ENCODE measurements around the gene GINS1.
"Not testable (repeated sequence)": the region's sequence is repeated elsewhere in the genome, so short reads cannot be mapped to it uniquely, and the experiment has no call there.

Gene GINS1

DNA sequence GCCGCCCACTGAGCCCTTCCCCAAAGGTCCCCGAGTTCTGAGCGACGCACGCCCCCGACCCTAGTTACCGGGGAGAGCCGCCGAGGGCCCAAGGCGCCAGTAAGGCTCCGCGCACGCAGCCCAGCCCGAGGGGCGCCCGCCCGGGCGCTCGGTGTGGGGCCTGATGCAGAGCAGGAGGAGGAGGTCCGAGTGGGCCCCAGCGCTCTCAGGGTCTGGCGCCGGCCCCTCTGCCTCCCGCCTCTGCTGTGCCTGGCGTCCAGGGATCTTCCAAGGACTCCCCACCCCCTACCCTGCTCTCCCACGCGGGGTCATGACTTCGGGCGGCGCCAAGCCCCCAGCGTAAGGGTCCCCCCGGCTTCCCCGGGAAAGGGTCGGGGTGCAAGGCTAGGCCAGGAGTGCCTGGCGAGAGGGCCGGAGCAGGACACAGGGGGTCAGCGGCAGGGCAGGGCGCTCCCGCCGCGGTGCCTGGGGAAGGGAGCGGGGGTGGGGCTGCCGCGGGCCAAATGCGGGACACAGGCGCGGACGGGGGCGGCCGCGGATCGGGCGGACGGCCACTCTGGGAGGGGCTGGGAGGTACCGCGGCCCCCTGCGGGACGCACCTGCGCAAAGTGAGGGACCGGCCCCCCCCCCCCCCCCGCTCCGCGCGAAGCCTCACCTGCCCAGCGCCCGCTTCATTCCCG, 17.5 kb upstream of the GINS1 start:
- peak; percentile 40 for DNase-seq (ENCODE audit: low spot score)

DNA sequence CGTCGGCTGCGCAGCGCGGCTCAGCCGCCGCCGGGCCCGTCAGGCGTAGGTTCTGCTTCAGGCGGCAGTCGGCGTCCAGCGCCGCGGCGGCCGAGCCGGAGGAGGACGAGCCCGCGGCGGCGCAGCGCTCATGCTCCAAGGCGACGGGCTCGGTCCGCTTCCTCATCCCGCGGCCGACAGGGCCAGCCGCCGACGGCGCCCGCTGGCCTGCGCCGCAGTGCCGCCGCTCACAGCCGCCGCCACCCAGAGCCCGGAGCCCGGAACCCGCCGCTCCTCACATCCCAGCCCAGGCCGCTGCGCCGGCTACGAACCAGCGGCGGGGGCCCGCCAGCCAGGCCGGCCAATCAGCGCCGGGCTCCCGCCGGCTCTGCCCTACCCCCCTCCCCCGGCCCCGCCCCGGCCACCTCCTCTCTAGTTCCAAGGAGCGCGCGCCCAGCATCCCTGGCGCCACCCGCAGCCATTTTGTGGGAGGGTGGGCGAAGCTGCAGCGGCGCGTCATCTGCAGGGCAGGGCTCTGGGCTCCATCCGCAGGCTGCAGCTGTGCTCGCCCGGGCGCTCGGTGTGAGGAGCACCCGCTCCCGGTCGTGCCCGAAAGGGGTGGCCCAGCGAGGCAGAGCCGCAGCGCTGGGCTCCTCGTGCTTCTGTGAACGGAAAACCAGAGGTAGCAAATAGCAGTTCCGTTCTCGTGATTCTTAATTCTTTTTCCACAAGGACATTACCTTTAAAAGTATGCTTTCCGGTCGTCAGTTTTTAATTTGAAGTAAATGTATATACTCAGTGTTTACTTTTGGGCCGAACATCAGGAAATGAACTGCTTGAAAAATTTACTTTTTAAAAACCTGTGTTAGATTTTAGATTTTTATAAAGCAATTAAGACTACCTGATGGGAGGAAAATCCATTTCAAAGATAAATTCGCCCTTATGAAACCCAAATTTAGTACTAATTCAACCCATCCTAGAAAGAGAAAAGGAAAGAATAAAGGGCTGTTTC, 16.6 kb upstream of the GINS1 start, which contains the start of gene ABHD12:
Gene ABHD12, minus strand, starts transcription at position 298 of the 991 bp plus-strand sequence. Its CDS starts 132 bp downstream, at position 166.
- peak; percentile 96 for DNase-seq (ENCODE audit: low spot score)

DNA sequence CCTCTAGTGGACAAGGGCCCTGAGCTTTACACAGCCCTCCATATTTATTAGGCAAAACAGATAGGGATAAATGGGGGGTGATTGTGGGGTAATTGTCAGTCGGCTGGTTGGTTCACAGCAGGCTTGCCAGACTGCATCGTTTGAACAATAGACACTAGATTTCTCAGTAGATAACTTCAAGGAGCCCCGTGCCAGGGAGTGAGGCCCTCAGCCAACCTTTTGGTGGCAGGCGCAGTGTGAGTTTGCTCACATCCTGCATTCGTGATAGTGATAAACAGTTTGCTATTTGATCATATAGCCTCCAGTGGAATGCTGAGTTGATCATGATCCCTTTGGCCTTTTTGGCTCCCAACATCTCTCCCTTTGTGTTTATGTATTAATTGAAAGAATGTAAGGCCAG, 13.2 kb upstream of the GINS1 start:
- DNase-seq (ENCODE audit: low spot score): no peak

DNA sequence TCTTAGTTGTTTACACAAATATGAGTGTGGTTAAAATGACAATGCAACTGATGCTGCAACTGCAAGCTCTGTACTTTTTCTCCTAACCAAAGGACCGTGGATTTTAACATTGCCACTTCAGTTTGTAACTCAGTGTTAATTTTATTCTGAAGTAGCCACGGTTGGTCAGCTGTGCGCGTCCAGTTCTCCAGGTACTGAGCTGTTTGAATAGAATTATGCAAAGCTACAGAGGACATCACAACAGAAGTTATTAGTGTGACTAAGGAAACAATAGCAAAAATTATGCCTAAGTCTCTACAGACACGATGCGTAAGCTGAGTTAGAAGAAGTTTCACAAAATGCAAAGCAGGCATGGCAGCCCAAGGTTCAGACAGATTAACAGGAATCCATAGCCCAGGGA, 12.5 kb upstream of the GINS1 start:
- DNase-seq (ENCODE audit: low spot score): no peak

DNA sequence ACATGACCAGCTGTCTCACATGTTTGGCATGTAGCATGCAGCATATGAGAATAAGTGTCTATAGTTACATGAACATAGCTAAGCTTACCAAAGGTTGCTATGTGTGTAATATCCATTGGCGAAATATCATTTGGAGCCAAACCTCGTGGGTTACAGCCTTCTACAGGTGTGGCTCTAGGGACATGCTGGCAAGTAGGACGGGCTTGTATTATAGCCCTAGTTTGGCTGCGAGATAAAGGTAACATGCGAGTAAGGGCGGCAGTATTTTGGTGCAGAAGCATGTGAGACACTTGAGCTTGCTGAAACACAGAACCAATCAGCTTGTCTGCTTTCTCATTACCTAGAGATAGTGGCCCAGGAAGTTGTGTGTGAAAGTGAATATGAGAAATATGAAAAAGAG, 10.4 kb upstream of the GINS1 start:
- DNase-seq (ENCODE audit: low spot score): no peak

DNA sequence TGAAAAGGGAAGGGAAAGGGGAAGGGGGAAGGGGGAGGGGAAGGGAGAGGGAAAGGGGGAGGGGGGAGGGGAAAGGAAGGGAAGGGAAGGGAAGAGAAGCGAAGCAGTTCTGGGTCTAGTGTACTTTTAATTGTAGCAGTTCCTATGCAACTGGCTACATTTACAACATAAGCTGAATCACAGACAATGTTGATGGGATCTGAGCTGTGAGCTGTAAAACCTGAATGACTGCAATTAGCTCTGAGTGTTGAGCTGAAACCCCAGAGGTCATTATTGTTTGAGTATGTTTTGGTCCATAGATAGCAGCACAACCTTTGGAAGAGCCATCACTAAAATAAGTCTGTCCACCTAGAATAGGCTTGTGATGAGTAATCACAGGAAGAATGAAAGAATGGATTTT, 9.7 kb upstream of the GINS1 start:
- no peak for DNase-seq (ENCODE audit: low spot score)

DNA sequence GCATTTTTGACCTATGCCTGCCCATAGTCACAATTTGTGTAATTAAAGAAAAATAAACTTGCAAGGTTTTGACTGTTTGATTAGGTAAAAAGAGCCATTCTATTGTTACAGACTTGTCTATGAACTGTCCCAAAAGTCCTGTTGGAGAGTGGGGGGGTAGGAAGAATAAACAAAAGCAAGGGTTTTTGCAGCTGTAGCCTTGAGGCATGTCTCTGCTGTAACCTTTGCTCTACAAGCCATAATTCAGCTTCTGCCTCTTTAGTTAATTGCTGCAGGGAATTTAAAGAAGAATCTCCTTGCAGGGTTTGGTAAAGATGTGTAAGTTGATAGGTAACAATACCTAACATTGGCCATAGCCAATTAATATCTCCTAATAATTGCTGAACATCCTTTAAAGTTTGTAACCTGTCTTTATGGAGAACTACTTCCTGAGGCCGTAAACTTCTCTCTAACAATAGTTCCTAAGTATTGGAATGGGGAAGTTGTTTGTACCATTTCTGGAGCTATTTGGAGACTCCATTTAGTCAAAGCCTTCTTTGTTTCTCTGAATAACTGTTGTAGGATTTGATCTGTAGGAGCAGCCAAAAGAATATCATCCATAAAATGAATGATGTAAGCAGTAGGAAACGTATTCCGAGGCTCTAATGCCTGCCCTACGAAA, 9.0 kb upstream of the GINS1 start:
- no peak for DNase-seq (ENCODE audit: low spot score)

DNA sequence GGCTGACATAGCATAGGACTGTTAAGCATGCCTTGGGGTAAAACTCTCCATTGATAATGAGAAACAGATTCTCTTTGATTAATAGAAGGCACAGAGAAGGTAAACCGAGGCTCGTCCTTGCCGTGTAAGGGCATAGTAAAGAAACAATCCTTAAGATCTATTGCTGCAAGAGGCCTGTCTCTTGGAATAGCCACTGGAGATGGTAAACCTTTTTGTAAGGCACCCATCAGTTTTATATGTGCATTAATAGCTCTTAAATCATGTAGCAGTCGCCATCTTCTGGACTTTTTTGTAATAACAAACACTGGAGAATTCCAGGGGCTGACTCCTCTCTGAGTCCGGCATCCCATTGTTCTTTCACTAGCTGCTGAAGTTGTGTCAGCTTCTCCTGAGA, 8.4 kb upstream of the GINS1 start:
- peak; percentile 57 for DNase-seq (ENCODE audit: low spot score)

DNA sequence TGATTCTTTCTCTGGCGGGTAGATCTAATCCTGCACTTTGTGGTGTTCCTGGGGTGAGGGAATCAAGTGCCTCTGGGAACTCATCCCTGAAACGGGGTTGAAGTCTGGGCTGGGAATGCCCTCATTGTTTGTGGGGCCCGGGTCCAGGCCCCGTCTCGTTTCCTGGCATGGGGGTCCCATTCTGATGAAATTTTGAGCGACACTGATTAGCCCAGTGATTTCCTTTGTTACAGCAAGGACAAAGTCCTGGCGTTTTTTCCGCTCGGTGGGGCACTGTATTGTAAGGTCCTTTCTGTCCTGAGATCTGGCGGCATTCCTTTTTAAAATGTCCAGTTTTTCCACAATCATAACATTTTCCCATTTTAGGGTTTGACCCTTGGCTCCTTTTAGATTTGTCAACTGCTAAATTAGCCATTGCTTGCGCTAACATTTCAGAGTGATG, 7.2 kb upstream of the GINS1 start:
- DNase-seq (ENCODE audit: low spot score): not testable (repeated sequence)

DNA sequence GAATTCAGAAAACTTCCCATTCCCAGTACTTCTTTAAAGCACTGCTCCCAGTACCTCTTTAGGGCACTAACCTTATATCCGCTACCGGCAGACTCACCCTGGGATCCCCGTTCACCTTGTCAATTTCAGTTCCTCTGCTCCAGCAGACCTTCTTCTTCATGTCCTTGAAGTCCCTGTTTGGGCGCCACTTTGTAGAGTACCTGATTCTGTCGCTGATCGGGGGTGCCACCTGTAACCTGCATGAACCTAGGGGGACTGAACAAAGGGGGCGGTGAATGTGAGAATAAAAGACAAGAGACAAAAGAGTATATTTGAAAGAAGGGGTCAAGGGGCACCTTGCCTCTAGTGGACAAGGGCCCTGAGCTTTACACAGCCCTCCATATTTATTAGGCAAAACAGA, 4.9 kb upstream of the GINS1 start:
- no peak for DNase-seq (ENCODE audit: low spot score)

DNA sequence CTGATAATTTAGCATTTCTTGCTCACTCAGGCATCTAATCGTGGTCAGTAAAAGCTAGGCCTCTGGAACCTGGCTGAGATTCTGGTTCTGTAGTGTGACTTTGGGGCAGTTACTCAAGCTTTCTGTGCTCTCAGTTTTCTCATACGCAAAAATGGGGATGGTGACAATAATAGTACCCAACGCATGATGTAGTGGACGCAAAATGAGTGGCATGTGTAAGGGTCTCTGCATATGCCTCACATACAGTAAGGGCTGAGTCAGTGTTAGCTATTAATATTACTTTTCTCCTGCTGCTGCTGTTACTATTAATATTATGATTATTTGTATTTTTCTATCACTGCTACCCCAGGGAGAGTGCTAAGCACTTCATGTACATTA, 686 bp downstream of the GINS1 start:
- no peak for DNase-seq (ENCODE audit: low spot score)

DNA sequence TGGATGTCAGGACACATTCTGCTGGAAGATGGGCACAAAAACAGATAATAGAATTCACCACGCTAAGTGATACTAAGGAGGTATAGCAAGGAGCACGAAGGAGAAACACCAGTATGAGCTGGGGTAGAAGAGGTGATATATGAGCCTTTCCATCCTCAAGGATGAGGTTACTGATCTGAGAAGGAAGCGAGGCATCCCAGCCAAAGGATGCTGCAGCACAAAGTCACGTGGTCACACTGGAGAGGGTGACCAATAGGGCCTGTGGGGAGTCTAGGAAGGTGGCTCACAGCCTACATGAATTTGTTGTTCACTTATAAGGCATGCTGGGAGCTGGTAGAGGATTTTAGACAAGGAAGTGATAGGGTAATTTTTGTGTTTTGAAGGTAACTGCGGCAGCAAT, 1.4 kb downstream of the GINS1 start:
- DNase-seq (ENCODE audit: low spot score): no peak

DNA sequence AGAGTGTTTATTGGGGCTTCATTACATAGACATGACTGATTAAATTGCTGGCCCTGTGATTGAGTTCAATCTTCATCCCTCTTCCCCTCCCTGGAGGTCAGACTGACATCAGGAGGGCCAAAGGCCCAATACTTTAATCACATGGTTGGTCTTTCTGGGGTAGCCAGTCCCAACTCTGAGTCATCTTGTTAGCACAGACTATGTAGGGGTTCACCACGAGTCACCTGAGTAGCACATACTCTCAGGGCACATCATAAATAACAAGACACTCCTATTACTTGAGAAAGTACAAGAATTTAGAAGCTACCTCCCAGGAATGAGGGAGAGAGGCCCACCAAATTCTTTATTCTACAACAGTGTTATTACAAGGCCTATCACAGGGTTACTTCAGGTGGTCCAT, 11.3 kb downstream of the GINS1 start:
- no peak for DNase-seq (ENCODE audit: low spot score)

DNA sequence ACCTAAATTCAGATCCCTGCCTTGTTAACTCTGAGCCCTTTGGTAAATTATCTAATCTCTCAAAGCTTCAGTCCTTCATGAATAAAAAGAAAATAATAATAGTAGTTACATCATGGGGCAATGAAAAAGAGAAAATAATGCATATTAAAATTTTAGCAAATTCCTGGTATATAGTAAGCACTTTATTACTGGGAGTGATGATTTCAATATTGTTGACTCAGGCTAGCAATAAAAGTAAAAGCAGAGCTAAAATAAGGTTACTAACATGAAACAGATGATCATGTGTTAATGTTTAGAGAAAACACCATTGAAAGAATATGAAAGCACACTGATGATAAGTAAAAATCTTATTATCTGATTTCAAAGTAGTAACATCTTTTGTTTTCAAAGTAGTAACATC, 13.6 kb downstream of the GINS1 start:
- DNase-seq (ENCODE audit: low spot score): no peak

DNA sequence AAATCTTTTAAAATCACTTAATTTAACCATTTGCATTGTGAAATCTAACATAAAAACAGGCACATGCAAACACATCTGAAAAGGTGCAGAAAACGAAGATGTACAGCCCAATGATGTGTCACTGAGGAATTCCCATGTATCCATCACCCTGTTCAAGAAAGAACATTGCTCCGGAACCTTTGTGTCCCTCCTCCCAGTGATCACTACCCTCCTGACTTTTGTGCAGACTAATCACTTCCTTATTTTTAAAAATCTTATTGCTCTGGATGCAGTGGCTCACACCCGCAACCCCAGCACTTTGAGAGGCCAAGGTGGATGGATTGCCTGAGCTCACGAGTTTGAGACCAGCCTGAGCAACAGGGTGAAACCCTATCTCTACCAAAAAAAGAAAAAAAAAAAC, 14.6 kb downstream of the GINS1 start:
- no peak for DNase-seq (ENCODE audit: low spot score)

DNA sequence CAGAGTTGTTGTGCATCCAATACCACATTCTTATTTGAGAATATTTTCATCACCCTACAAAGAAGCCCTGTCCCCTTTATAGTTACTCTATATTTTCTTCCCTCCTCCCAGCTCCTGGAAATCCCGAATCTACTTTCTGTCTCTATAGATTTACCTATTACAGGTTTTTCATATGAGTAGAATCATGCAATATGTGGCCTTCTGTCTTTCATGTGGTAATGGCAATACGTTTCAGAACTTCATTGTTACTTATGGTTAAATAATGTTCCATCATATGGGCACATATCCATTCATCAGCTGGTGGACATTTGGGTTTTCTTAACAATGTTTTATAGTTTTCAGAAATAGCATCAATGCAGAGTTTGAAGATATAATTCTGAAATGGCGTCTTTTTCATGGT, 17.1 kb downstream of the GINS1 start:
- DNase-seq (ENCODE audit: low spot score): no peak

DNA sequence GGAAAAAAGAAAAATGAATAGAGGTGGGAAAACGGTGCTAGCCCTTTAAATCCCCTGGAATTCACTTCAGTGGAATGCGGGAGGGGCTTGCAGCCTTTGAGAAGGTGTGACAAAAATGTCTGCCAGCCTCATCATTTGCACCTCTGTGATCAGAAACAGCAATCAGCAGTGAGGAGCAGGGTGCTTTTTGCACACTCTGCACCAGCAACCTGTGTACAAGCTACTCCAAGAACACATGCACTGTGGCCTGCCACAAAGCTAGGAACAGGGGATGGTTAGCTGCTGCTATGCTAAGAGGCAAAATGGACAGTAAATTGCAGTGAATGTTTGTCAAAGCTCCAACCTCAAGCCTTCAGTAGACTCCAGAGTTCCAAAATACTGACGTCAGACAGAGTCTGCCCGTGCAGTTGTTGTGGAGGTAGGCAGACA, 29.7 kb downstream of the GINS1 start:
- no peak for DNase-seq (ENCODE audit: low spot score)

DNA sequence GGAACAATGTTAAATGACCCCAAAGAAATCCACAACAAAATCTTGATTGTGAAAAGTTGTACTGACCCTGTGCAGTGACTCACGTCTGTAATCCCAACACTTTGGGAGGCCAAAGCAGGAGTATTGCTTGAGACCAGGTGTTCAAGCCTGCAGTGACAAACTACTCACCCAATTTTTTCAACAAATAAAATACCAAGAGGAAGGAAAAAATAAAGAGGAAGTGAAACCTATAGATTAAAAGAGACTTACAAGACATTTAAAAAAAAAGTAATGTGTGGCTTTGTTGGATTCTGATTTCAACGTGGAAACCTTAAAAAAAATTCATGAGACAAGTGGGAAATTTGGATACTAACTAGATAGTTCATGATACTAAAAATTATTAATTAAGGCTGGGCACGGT, 31.9 kb downstream of the GINS1 start:
- no peak for DNase-seq (ENCODE audit: low spot score)

DNA sequence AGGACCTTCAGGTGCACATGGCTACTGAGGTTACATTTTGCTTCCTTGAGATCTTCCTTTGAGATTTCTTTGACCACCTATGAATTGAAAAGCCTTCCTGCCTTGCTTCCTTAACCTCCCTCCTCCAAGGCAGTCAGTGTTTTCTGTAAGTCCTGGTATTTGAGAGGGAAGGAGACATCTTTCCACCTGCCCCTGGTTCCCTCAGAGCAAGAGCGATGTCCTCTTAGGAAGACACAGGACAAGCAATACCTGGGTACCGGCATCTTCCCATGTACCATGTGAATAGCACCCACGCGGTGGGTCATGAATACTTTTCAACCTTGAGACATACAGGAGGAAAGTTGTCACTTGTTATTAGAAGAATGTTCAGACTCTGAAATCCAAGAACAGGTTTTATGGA, 37.1 kb downstream of the GINS1 start:
- DNase-seq (ENCODE audit: low spot score): no peak

DNA sequence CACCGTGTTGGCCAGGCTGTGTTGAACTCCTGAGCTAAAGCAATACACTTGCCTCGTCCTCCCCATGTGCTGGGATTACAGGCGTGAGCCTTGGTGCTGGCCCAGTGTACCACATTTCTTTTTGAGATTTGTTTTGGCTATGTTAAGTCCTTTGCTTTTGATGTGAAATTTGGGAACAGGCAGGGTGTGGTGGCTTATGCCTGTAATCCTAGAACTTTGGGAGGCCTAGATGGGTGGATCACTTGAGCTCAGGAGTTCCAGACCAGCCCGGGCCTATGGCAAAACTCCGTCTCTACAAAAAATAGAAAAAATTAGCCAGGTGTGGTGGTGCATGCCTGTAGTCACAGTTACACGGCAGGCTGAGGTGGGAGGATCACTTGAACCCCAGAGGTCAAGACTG, 40.2 kb downstream of the GINS1 start:
- no peak for DNase-seq (ENCODE audit: low spot score)

DNA sequence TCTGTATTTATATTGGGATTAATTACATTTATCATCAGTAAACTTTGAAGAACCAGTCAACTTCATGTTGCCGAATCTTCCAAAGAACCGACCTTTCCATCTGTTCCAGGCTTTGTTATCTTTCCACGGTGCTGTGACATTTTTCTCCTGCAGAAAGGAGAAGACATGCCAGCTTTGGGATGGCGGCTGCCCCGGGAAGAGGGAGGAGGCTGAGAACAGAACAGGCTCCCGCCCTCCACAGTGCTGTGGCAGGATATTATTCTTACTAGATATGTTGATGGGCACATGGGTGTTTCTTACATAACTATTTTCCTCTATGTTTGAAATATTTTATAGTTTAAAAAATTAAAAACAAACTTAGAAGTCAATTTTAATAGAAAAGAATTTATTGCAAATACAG, 44.9 kb downstream of the GINS1 start:
- DNase-seq (ENCODE audit: low spot score): no peak

DNA sequence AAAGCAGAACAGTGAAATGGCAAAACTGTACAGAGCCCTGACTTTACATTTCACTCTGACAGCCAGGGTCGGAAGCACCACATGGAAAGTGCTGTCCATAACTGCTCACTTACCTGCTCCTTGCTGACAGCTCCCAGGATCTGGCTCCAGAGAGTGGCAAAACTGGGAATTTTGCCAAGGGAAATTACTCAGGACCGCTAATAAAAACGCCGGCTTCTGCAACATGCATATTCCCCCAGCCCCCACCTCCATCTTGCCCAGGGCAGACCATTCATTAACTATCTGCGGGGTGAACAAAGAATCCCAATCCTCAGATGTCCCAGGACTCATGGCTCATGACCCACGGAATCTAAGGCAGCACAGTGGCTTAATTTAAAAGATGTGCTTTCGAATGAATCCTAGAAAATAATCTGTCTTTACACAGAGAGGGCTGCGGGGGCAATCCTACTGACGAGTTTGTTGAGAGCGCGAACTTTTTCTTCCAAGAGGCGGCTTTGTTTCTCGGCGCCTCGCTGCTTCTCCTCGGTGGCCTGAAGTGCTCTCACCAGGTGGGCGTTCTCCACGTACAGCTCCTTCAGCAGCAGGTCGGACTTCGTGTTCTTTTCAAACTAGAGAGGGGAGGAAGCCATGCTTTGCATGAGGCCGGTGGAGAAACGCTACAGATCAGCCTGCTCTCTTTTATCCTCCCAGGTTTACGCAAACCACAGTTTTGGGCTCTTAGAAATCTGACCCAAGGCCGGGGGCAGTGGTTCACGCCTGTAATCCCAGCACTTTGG, 45.8 kb downstream of the GINS1 start:
- no peak for DNase-seq (ENCODE audit: low spot score)

All from hepatic stellate cell (primary cell).